PFSK-1 (cell line): ENCODE results near the gene CMYA5.

Source experiments
- FOXP2 ChIP-seq: optimal IDR thresholded peaks from 2 replicates; pipeline ENCODE3; 2011; ENCODE audit warnings: borderline replicate concordance, control low read depth, inconsistent platforms; ENCODE audit not compliant: insufficient read depth; ENCODE audit errors: extremely low read length, extremely low read depth
- POLR2AphosphoS5 ChIP-seq: IDR thresholded peaks from 2 replicates; pipeline ENCODE4 v1.6.1; 2012; ENCODE audit warnings: low read depth, mild to moderate bottlenecking, control low read depth, low read length, moderate library complexity
- SIN3A ChIP-seq: IDR thresholded peaks from 2 replicates; pipeline ENCODE4 v1.6.1; 2012; ENCODE audit warnings: mild to moderate bottlenecking, low read length, moderate library complexity, borderline replicate concordance; ENCODE audit not compliant: insufficient read depth
- TAF1 ChIP-seq: IDR thresholded peaks from 2 replicates; pipeline ENCODE4 v1.6.1; 2012; ENCODE audit warnings: low read length, control low read depth, borderline replicate concordance; ENCODE audit not compliant: insufficient read depth
- TF ChIP-seq, protein P1 (sequence below), 2 experiments: IDR thresholded peaks; 2 replicates each; pipeline versions ENCODE4 v1.6.1 to v1.8.0; 2011 to 2012; ENCODE audit warnings: low read depth in 2 of 2, low read length in 2 of 2, control low read depth in 1 of 2, inconsistent platforms in 1 of 2, mild to moderate bottlenecking in 1 of 2, moderate library complexity in 1 of 2; ENCODE audit not compliant: insufficient read depth in 1 of 2

CMYA5 gene

GRCh38 chr5:79841172-79841571 is 151.5 kb downstream of the CMYA5 start:
- no peak for TF ChIP-seq FOXP2
- no peak for TF ChIP-seq SIN3A
- TF ChIP-seq, protein P1, sequence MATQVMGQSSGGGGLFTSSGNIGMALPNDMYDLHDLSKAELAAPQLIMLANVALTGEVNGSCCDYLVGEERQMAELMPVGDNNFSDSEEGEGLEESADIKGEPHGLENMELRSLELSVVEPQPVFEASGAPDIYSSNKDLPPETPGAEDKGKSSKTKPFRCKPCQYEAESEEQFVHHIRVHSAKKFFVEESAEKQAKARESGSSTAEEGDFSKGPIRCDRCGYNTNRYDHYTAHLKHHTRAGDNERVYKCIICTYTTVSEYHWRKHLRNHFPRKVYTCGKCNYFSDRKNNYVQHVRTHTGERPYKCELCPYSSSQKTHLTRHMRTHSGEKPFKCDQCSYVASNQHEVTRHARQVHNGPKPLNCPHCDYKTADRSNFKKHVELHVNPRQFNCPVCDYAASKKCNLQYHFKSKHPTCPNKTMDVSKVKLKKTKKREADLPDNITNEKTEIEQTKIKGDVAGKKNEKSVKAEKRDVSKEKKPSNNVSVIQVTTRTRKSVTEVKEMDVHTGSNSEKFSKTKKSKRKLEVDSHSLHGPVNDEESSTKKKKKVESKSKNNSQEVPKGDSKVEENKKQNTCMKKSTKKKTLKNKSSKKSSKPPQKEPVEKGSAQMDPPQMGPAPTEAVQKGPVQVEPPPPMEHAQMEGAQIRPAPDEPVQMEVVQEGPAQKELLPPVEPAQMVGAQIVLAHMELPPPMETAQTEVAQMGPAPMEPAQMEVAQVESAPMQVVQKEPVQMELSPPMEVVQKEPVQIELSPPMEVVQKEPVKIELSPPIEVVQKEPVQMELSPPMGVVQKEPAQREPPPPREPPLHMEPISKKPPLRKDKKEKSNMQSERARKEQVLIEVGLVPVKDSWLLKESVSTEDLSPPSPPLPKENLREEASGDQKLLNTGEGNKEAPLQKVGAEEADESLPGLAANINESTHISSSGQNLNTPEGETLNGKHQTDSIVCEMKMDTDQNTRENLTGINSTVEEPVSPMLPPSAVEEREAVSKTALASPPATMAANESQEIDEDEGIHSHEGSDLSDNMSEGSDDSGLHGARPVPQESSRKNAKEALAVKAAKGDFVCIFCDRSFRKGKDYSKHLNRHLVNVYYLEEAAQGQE (IDR thresholded peaks at IDR 0.05; ENCODE audit: insufficient read depth in 1 of 2, low read depth in 2 of 2, low read length in 2 of 2), result no peak
- no peak for TF ChIP-seq TAF1
- TF ChIP-seq POLR2AphosphoS5, result no peak

DNA sequence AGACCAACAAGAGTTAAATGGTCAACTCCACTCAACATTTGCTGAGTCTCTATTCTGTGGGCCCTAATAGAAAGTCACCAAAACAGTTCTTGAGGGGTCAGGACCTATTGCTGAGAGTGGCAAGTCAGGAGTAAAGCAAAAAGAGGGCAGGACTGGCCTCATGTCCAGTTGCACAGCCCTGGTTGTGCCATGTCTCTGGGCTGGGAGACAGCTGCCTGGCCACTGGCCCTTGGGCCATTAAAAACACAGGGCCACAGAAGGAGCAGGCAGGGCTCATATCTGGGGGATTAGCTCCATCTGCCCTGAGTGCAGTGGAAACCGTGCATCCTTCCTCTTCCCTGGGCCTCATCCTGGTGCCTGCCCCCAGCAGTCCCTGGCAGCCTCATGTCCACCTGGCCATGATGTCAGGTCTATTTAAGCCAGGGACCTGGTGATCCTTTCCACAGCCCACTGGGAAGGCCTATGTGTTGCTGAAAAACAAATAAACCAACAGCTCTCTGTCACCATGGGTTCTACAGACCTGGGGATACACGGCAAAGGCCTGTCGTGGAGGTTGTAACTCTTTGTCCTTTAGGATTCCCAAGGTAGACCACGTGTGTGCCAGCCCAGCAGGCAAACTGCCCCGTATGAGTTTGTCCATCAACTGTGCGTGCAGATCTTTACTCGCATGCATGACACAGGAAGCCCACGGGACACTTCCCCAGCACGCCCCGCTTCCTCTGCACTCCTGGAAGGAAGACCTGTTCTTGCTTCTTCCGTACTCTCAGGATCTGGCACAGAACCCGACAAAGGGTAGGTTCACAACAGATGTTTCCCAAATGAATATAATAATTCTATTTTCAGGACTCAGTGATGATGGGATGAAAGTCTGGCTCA is 152.6 kb downstream of the CMYA5 start:
- TF ChIP-seq, protein P1 (IDR thresholded peaks at IDR 0.05; ENCODE audit: insufficient read depth in 1 of 2, low read depth in 2 of 2, low read length in 2 of 2), result no peak
- no peak for TF ChIP-seq TAF1
- no peak for TF ChIP-seq FOXP2
- TF ChIP-seq POLR2AphosphoS5, result no peak
- TF ChIP-seq SIN3A, result no peak

DNA sequence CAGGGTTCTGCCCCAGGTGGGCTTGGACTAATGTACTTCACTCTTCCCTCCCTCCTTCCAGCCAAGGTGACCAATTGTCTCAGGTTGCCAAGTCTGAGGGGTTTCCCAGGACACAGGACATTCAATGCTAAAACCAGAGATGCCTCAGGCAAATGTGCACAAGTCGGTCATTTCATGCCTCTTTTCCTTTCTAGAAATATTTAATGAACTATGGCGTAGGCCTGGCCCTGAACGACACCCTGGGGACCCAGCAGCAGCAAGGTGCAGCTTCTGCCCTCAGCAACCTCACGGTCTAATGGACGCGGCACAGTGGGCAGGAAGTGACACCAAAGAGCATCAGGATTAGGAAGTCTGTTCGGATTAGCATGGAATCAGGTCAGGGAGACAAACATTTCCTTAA is 153.4 kb downstream of the CMYA5 start:
- TF ChIP-seq SIN3A, result no peak
- no peak for TF ChIP-seq FOXP2
- no peak for TF ChIP-seq TAF1
- TF ChIP-seq POLR2AphosphoS5, result no peak
- TF ChIP-seq, protein P1 (IDR thresholded peaks at IDR 0.05; ENCODE audit: insufficient read depth in 1 of 2, low read depth in 2 of 2, low read length in 2 of 2), result no peak

DNA sequence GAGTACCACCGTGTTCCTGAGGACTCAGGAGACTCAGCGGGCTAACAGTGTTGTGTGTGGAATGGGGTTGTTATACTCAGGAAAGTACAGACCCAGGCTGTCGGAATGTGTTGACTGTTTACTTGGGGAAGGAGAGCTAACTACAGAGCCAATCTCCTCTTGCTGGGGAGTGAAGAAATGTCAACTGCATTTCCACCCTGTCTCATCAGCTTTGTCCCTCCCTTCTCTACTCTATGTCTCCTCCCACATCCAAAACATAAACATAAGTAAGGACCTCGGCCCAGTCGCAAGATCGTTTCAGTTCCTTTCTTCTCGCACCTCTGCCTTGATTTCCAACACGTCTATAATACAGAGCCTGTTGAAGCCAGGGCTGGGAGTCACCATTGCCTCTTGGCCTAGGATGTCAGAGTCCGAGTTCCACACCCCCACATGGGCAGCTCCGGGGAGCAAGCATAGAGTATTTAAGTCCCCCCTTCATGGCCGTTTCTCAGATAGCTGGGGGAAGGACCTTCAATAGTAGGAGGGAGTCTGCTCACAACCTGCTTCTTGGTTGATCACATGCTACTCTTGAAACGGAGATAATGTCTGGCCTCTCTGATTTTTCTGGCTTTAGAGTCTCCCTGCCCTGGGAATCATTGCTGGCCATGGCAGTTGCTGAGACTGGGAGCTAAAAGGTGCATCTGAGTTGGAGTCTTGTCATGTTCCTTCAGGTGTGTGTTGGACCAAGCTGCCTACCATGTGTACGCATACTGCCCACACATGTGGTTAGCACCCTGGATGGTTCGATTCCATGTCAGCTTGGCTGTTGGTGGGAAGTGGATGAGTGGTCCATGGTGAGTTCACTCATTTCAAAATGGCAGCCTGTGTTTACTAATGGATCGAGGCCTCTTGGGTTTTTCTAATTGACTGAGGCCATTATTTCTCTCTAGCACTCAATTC is 154.1 kb downstream of the CMYA5 start:
- TF ChIP-seq FOXP2 (no peak), POLR2AphosphoS5 (no peak), TAF1 (no peak), SIN3A (no peak)
- TF ChIP-seq, protein P1 (IDR thresholded peaks at IDR 0.05; ENCODE audit: insufficient read depth in 1 of 2, low read depth in 2 of 2, low read length in 2 of 2), result no peak
